Osteocyte (in vitro differentiated cells): ENCODE data around the gene SOBP. TPM values are rescaled to one million over a fixed set of nuclear protein-coding genes. Genes with fewer than 3 reads are reported as not detected.

Experiments
- DNase-seq: peaks from one replicate; pipeline ENCODE4 v3.0.0; 2021; ENCODE audit warnings: mixed read lengths; ENCODE audit not compliant: unreplicated experiment; ENCODE audit errors: extremely low spot score
- H3K27ac Mint-ChIP-seq: one replicate; pipeline ENCODE4 v1.8.0; 2021; ENCODE audit warnings: mild to moderate bottlenecking, mixed read lengths; ENCODE audit not compliant: unreplicated experiment
- H3K27me3 Mint-ChIP-seq: one replicate; pipeline ENCODE4 v1.8.0; 2021; ENCODE audit warnings: mixed read lengths; ENCODE audit not compliant: unreplicated experiment
- H3K36me3 Mint-ChIP-seq: one replicate; pipeline ENCODE4 v1.8.0; 2021; ENCODE audit warnings: mixed read lengths; ENCODE audit not compliant: unreplicated experiment
- H3K4me1 Mint-ChIP-seq: one replicate; pipeline ENCODE4 v1.8.0; 2021; ENCODE audit warnings: mixed read lengths; ENCODE audit not compliant: unreplicated experiment
- H3K4me3 Mint-ChIP-seq: one replicate; pipeline ENCODE4 v1.8.0; 2021; ENCODE audit warnings: mild to moderate bottlenecking, moderate library complexity, mixed read lengths; ENCODE audit not compliant: unreplicated experiment
- H3K9me3 Mint-ChIP-seq: one replicate; pipeline ENCODE4 v1.8.0; 2021; ENCODE audit warnings: mixed read lengths; ENCODE audit not compliant: unreplicated experiment
- total RNA-seq: library from RNA; stranded (reverse); gene quantifications from 2 replicates; pipeline ENCODE4 v1.2.1, GENCODE V29; 2021
- TF ChIP-seq, protein P1 (sequence below): fragments of 200-600 bp; sonication (generic); IDR thresholded peaks from 2 replicates; pipeline ENCODE4 v1.5.0; 2021; ENCODE audit warnings: antibody characterized with exemption, mild to moderate bottlenecking, moderate library complexity

The SOBP gene
- total RNA-seq, 1 donor from 2014 or later = 7.4 TPM

DNA sequence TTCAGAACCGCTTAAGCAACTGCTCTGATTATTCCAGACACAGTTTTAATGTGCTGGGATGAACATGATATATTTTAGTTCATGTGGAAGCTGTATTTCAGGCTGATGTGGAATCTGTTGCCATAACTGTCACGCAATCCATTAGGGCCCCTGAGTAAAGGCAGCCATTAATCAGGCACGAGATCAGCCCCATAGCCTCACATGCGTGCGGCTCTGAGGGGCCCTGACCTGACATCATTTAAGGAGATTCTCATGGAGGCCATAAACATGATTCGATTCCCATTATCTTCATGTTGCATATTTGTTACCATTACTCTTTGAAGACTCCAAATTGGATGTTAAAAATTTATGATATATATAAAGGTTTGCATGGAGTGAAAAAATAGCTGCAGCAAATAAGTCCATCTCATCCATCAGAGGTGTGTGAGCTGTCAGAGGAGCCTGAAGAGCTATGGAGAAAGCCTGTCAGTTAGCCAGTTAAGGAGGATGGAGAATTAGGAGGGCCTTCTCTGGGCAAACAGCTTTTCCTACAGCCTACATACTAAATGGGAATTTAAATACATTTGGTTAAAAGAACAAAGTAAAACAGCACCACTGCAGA, 89.6 kb downstream of the SOBP start:
- Mint-ChIP-seq H3K36me3 (no peaks in the 10 kb centered on the region), H3K27me3 (no peaks in the 10 kb centered on the region), H3K4me1 (no peaks in the 10 kb centered on the region), H3K27ac (no peak overlapping the region), H3K9me3 (no peaks in the 10 kb centered on the region), H3K4me3 (no peak overlapping the region)
- TF ChIP-seq, protein P1, sequence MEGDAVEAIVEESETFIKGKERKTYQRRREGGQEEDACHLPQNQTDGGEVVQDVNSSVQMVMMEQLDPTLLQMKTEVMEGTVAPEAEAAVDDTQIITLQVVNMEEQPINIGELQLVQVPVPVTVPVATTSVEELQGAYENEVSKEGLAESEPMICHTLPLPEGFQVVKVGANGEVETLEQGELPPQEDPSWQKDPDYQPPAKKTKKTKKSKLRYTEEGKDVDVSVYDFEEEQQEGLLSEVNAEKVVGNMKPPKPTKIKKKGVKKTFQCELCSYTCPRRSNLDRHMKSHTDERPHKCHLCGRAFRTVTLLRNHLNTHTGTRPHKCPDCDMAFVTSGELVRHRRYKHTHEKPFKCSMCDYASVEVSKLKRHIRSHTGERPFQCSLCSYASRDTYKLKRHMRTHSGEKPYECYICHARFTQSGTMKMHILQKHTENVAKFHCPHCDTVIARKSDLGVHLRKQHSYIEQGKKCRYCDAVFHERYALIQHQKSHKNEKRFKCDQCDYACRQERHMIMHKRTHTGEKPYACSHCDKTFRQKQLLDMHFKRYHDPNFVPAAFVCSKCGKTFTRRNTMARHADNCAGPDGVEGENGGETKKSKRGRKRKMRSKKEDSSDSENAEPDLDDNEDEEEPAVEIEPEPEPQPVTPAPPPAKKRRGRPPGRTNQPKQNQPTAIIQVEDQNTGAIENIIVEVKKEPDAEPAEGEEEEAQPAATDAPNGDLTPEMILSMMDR = no peak
- no peak for DNase-seq

DNA sequence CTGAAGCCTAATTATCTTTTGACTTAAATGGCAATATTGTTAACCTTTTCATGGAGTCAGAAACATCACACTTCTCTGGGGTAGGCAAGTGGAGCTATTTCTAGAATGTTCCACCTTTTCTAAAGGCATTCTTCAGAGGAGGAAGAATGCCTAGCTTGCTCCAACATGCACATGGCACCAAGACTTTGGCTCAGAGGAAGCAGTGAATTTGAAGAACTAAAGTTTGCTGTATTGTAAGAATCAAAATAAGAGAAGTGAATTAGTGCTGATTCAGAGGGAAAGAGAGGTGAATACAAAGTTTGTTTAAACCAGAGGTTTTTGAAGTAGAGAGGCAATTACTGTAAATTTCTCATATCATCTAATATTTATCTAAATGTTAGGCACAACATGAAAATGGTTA, 92.2 kb downstream of the SOBP start:
- TF ChIP-seq, protein P1 = no peak
- no peak for DNase-seq
- Mint-ChIP-seq H3K27me3 (no peaks in the 10 kb centered on the region), H3K36me3 (no peaks in the 10 kb centered on the region), H3K27ac (no peak overlapping the region), H3K4me1 (no peaks in the 10 kb centered on the region), H3K9me3 (no peaks in the 10 kb centered on the region), H3K4me3 (no peak overlapping the region)

DNA sequence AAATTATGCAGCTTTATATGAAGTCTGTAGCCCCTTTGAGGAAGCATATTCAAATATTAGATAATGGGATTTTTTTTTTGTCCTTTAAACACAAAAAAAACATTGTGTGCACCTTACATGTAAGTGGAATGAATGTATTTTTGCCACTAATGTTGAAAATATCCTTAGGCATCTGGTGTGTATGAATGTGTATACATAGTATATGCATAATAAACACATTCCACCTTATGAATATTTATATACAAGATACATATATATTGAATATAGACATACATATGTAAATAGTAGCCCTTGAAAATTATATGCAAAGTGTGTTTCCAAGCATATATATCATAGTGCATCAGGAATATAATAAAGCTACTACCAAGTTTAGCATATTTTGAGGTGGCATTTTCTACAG, 94.8 kb downstream of the SOBP start:
- Mint-ChIP-seq H3K36me3 (no peaks in the 10 kb centered on the region), H3K27ac (no peak overlapping the region), H3K4me1 (no peaks in the 10 kb centered on the region), H3K9me3 (no peaks in the 10 kb centered on the region), H3K27me3 (no peaks in the 10 kb centered on the region), H3K4me3 (no peak overlapping the region)
- DNase-seq = no peak
- TF ChIP-seq, protein P1 = no peak

DNA sequence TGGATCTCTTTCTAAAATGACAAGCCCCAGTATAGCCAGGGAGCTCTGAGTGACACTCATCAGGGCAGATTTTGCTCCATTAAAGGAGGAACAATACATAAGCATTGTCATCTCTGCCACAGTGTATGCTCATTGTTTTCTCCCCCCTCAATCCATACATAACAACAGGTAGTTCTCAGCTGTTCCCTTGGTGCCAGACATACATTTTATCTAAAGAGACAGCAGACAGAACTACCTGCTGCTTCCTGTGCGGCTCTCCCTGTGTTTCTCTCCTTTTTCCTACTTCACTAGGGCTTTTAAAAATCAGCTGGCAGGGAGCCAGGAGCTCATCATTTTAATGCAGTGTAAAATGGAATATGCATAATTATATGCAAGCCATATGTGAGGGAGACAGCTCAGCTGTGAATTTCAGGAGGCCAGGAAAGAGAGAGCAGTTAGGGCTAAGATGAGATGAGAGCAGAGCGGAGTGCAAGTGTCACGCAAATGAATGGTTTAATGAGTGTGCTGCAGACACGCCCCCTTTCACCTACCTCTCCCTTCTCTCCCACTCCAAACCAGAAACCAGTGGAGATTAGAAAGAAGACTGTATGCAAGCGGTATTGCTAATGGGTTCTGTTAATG, 96.0 kb downstream of the SOBP start:
- TF ChIP-seq, protein P1 = no peak
- no peaks in the 10 kb centered on the region for H3K36me3 Mint-ChIP-seq
- no peak overlapping the region for H3K4me3 Mint-ChIP-seq
- H3K27ac Mint-ChIP-seq = no peak overlapping the region
- no peaks in the 10 kb centered on the region for H3K4me1 Mint-ChIP-seq
- no peak for DNase-seq
- H3K9me3 Mint-ChIP-seq = no peaks in the 10 kb centered on the region
- no peaks in the 10 kb centered on the region for H3K27me3 Mint-ChIP-seq

DNA sequence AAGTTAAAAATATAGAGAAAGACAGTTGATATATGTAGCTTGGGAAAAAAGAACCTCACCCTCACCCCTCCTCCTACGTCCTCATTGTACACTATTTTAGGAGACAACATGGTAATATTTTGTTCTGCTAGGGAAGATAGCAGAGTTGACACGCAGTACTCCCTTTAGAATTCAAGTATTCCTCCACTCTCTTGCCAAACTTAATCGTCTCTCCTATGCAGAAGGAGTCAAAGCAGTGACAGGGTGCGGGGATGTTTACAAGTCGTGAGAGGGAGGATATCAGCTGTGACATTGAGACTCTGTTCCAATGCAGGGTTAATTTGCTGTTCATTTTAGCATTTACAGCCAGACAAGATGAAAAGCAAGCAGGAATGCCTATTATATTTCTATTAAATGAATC, 97.5 kb downstream of the SOBP start:
- H3K9me3 Mint-ChIP-seq = no peaks in the 10 kb centered on the region
- no peaks in the 10 kb centered on the region for H3K36me3 Mint-ChIP-seq
- no peak for DNase-seq
- TF ChIP-seq, protein P1 = no peak
- H3K4me3 Mint-ChIP-seq = no peak overlapping the region
- no peaks in the 10 kb centered on the region for H3K4me1 Mint-ChIP-seq
- H3K27me3 Mint-ChIP-seq = no peaks in the 10 kb centered on the region
- no peak overlapping the region for H3K27ac Mint-ChIP-seq
